ENCODE measurements around the gene PSMD8.
"Not testable (repeated sequence)": the region's sequence is repeated elsewhere in the genome, so short reads cannot be mapped to it uniquely, and the experiment has no call there.

PSMD8 gene

GRCh38 chr19:38388349-38389100 is 14.2 kb downstream of the PSMD8 start, which contains the start of gene SPRED3:
Gene SPRED3 (plus strand): TSS chr19:38388697. CDS start chr19:38390303, 1,606 bp downstream.
- peak; percentile 95 for DNase-seq

GRCh38 chr19:38389101-38389925 is 14.9 kb downstream of the PSMD8 start:
- DNase-seq, result peak; percentile 72

- DNase-seq, result no peak
These were observed 15.9 kb downstream of the PSMD8 start for GRCh38 chr19:38389957-38390924.

- no peak for DNase-seq
These were observed 17.6 kb downstream of the PSMD8 start for GRCh38 chr19:38391911-38392464.

- no peak for DNase-seq
These were observed 18.4 kb downstream of the PSMD8 start for GRCh38 chr19:38392707-38393308.

GRCh38 chr19:38394488-38394887 is 20.1 kb downstream of the PSMD8 start:
- no peak for DNase-seq

- no peak for DNase-seq
These were observed 21.2 kb downstream of the PSMD8 start for GRCh38 chr19:38395381-38396114.

- DNase-seq, result no peak
These were observed 24.7 kb downstream of the PSMD8 start for GRCh38 chr19:38399081-38399480.

- DNase-seq, result no peak
These were observed 25.2 kb downstream of the PSMD8 start for GRCh38 chr19:38399537-38399936.

GRCh38 chr19:38400361-38400760 is 26.0 kb downstream of the PSMD8 start:
- DNase-seq, result no peak

GRCh38 chr19:38401148-38401547 is 26.8 kb downstream of the PSMD8 start:
- DNase-seq, result no peak

GRCh38 chr19:38402623-38402966 is 28.2 kb downstream of the PSMD8 start:
- DNase-seq, result no peak

GRCh38 chr19:38402967-38403674 is 28.8 kb downstream of the PSMD8 start, which contains the start of gene FAM98C:
Gene FAM98C (plus strand): TSS chr19:38403093. CDS start chr19:38403154, 61 bp downstream.
- DNase-seq, result peak; percentile 100

GRCh38 chr19:38404858-38405257 is 30.5 kb downstream of the PSMD8 start:
- DNase-seq, result no peak

GRCh38 chr19:38405276-38405675 is 30.9 kb downstream of the PSMD8 start:
- no peak for DNase-seq

GRCh38 chr19:38409631-38410133 is 35.3 kb downstream of the PSMD8 start:
- DNase-seq, result no peak

- DNase-seq, result not testable (repeated sequence)
These were observed 36.0 kb downstream of the PSMD8 start for GRCh38 chr19:38410407-38410806.

- no peak for DNase-seq
These were observed 36.8 kb downstream of the PSMD8 start for GRCh38 chr19:38411041-38411712.

GRCh38 chr19:38411898-38412297 is 37.5 kb downstream of the PSMD8 start:
- not testable (repeated sequence) for DNase-seq

- no peak for DNase-seq
These were observed 38.1 kb downstream of the PSMD8 start for GRCh38 chr19:38412491-38412890.

Measured in NCI-H345 (cell line).